HT-29 (cell line): ENCODE measurements around the gene HSPA1A. TPM values are rescaled to one million over a fixed set of nuclear protein-coding genes. Genes with fewer than 3 reads are reported as not detected.
"Not testable (repeated sequence)": the region's sequence is repeated elsewhere in the genome, so short reads cannot be mapped to it uniquely, and the experiment has no call there.

Experiments used
- DNase-seq: peaks from one replicate; pipeline ENCODE4 v3.0.0-alpha.2; 2015; ENCODE audit warnings: low spot score
- total RNA-seq: library from RNA; depleted of rRNA; stranded (reverse); fragments of >200 nt; shearing (Covaris generic); gene quantifications from 2 replicates; pipeline ENCODE4 v1.2.3, GENCODE V29; 2014

The HSPA1A gene
- total RNA-seq, 1 experiment from 2014 or later = 379 TPM

DNA sequence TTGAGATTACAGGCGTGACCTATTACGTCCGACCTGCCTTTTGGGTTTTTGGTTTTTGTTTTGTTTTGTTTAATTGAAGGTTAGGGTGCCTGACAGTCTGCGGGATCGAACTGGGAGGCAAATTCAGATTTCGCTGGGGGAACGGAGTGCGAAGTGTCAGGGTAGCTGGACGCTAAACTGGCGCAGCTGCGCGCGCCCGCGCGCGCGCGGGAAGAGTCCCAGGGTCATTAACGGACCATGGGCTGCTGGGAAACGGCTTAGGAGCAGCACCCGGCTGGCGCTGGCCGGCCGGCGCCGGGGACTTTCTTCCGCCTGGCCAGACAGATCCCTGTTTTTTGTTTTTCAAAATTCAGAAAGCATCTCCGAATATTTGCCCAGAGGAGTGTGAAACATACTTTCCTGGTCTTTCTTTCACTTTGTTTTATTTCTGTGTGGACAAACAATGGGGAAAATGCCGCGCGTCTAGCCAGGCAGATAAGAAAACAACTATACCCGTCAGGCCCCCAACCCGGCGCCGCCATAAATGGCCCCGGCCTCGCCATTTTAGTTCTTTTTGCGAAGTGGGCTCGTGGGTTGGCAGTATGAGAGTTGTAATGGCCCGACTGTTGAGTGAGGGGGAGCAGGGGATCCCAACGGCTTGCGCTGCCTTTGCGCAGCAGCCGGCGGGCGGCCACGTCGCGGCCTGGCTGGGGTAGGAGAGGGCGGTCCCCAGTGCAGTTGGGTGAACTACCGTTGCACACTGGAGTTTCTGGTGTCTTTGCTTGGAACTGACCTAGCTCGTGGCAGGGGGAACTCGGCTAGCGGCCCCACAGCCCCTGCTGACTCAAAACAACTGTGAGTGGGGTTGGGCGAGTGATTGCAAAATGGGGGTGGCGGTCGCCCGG lies 19.3 kb downstream of the HSPA1A start:
- peak; percentile 96 for DNase-seq

DNA sequence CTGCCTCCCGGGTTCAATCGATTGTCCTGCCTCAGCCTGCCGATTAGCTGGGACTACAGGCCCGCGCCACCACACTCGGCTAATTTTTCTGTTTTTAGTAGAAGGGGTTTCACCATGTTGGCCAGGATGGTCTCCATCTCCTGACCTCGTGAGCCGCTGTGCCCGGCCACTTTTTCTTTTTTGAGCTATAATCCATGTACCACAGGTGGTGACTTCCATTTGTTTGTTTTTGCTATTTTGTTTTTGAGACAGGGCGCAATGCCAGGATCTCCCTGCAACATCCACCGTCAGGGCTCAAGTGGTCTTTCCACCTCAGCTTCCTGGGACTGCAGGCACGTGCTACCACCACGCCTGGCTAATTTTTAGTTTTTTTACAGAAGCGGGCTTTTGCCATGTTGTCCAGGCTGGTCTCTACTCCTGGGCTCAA lies 20.7 kb downstream of the HSPA1A start:
- no peak for DNase-seq

DNA sequence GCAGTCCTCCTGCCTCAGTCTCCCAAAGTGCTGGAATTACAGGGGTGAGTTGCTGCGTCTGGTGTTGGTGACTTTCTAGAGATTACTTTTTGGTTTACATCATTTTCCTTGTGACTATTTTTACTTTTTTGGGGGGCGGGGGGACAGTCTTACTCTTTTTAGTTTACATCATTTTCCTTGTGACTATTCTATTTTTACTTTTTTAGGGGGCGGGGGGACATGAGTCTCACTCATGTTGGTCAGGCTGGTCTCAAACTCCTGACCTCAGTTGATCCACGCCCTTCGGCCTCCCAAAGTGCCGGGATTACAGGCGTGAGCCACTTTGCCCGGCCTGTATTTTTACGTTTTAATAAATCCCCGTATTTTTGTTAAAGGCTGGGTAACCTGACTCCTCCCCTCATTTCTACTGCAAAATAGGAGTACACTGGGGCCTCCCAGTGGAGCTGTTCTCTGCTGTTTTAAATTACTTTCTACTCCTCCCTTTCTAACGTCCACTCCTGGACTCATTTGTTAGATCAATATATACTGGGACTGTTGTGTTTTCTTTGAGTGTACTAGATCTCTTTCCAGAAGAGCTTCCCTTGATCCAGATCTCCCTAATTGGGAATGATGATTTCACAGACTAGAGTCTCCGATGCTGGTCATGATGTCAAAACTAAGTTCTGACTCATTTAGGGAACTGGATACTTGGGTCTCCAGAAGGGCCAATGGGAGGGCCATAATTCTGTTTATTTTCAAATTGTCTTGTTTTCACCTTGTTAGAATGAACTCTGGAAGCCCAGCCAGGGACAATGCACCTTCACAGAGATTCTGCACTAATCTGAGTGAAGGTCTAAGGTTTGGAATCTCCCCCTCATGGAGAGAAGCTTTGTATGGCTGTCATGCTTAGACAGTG lies 21.4 kb downstream of the HSPA1A start:
- peak; percentile 30 for DNase-seq

DNA sequence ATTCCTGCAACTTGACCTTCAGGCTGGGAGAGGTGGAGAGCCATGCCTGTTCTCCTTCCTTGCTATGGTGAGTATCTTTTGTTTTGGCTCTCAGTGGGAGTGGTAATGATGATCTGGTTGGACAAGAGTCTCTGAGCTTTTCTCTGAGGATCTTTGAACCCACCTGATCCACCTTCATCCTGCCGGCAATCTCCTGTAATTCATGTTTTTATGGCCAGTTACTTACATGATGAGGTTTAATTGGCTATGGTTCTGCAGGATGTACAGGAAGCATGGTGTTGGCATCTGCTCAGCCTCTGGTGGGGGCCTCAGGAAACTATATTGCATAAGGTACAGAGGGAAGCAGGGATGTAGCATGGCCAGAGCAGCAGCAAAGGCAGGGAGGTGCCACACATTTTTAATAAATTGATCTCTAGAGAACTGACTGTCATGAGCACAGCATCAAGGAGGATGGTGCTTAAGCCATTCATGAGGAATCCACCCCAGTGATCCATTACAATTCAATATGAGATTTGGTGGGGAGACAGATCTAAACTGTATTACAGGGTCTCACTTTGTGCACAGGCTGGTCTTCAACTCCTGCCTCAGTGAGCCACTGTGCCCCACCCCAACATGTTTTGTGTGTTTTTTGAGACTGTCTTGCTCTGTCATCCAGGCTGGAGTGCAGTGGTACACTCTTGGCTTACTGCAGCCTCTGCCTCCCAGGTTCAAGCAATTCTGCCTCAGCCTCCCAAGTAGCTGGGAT lies 22.2 kb downstream of the HSPA1A start:
- DNase-seq = no peak

DNA sequence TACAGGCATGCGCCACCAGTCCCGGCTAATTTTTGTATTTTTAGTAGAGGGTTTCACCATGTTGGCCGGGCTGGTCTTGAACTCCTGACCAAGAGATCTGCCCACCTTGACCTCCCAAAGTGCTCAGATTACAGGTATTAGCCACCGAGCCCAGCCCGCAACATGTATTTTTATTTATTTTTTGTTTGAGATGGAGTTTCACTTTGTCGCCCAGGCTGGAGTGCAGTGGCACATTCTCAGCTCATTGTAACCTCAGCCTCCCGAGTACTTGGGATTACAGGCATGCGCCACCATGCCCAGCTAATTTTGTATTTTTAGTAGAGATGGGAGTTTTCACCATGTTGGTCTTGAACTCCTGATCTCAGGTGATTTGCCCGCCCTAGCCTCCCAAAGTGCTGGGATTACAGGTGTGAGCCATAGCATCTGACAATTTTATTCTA lies 22.8 kb downstream of the HSPA1A start:
- not testable (repeated sequence) for DNase-seq

DNA sequence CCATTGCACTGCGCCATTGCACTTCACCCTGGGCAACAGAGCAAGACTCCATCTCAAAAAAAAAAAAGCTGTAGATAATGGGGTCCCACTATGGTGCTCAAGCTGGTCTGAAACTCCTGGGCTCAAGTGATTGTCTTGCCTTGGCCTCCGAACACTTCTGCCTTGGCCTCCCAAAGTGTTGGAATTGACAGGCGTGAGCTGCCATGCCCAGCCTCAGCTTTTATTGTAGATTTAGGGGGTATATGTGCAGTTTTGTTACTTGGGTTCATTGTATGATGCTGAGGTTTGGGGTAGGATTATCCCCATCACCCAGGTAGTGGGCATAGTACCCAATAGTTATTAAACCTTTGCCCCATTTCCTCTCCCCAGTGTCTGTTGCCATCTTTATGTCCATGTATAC lies 23.6 kb downstream of the HSPA1A start:
- DNase-seq = no peak

GRCh38 chr6:31839779-31840126 lies 24.4 kb downstream of the HSPA1A start:
- not testable (repeated sequence) for DNase-seq

DNA sequence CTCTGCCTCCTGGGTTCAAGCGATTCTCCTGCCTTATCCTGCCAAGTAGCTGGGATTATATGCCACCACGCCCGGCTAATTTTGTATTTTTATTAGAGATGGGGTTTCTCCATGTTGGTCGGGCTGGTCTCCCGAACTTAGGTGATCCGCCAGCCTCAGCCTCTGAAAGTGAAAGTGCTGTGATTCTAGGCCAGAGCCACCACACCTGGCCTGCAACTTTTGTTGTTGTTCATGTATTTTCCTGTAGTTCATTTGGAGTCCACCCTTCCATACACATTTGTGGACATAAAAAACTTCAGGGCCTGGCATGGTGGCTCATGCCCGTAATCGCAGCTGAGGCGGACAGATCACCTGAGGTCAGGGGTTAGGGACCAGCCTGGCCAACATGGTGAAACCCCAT lies 26.7 kb downstream of the HSPA1A start:
- no peak for DNase-seq

DNA sequence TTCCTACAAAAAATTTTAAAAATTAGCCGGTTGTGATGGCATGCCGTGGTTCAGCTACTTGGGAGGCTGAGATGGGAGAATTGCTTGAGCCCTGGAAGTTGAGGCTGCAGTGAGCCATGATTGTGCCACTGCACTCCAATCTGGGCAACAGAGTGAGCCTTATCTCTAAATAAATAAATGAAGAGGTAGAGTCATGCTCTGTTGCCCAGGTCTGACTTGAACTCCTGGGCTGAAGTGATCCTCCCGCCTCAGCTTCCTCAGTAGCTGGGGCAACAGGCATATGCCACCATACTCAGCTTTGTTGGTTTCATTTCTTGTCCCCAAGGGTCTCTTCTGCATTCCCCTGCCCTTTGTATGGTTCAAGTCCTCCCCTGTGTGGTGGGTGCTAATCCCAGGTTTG lies 29.2 kb downstream of the HSPA1A start:
- no peak for DNase-seq

- no peak for DNase-seq
Observed at GRCh38 chr6:31847276-31847978, 32.1 kb downstream of the HSPA1A start.

DNA sequence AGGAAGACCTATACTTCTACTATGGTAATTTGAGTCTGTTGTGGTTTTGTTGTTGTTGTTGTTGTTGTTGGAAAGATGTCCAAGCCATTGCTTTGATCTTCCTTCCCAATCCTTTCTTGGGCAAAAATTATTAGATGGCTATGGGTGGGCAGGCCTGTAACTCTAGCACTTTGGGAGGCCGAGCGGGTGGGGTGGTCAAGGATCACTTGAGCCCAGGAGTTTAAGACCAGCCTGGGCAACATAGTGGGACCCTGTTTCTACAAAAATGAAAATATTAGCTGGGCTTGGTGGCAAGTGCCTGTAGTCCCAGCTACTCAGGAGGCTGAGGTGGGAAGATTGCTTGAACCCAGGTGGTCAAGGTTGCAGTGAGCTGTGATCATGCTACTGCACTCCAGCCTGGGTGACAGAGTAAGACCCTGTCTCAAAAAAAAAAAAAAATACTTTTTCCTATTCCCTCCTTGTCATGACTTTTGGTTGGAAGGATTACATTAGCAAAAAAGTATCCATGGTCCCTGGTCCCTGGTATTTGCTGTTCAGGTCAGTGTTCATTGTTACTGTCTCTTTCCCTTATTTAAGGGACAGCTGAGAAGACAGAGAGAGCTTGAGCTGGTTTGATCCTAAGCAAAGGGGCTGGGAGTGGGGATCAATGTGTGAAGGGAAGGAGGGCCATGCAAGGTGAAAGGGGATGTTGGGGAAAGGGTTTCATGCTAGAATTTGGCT lies 35.6 kb downstream of the HSPA1A start:
- DNase-seq = no peak

GRCh38 chr6:31851485-31851832 lies 36.1 kb downstream of the HSPA1A start:
- no peak for DNase-seq

DNA sequence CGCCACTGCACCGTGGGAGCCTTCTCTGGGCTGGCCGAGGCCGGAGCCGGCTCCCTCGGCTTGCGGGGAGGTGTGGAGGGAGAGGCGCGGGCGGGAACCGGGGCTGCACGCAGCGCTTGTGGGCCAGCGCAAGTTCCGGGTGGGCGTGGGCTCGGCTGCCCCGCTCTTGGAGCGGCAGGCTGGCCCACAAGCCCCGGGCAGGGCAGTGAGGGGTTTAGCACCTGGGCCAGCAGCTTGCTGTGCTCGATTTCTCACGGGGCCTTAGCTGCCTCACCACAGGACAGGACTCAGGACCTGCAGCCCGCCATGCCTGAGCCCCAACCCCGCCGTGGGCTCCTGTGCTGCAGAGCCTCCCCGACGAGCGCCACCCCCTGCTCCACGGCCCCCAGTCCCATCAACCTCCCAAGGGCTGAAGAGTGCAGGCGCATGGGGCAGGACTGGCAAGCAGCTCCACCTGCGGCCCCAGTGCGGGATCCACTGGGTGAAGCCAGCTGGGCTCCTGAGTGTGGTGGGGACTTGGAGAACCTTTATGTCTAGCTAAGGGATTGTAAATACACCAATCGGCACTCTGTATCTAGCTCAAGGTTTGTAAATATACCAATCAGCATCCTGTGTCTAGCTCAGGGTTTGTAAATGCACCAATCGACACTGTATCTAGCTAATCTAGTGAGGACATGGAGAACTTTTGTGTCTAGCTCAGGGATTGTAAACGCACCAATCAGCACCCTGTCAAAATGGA lies 36.8 kb downstream of the HSPA1A start:
- not testable (repeated sequence) for DNase-seq

GRCh38 chr6:31857774-31858173 lies 42.4 kb downstream of the HSPA1A start:
- DNase-seq = not testable (repeated sequence)

DNA sequence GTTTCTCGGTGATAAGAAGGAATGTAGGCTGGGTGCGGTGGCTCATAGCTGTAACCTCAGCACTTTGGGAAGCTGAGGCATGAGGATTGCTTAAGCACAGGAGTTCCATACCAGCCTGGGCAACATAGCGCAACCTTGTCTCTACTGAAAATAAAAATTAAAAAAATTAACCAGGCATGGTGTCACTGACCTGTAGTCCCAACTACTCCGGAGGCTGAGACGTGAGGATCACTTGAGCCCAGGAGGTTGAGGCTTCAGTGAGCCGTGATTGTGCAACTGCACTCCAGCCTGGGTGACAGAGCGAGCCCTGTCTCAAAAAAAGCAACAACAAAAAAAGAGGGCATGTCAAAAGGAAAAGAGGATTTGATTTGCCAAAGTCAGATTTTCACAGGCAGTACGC lies 43.4 kb downstream of the HSPA1A start:
- no peak for DNase-seq

- no peak for DNase-seq
Observed at GRCh38 chr6:31859923-31860322, 44.6 kb downstream of the HSPA1A start.

DNA sequence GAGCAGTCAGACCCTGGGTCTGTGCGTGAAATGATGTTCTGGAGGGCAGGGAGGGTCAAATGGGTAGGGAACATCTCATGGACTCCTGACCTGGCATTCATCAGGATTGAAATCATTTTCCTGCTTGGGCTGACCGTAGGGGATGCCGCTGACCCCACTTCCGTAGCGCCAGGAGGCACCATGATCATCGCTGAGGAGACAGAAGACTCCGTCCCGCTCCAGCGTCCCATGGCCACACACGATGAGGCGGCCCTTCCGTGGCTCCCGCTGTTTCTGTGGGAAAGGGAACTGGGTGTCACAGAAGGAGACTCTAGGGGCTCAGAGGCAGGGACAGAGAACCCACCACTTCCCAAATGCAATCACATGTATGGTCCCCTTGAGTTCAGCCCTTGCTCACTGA lies 45.0 kb downstream of the HSPA1A start:
- DNase-seq = no peak

DNA sequence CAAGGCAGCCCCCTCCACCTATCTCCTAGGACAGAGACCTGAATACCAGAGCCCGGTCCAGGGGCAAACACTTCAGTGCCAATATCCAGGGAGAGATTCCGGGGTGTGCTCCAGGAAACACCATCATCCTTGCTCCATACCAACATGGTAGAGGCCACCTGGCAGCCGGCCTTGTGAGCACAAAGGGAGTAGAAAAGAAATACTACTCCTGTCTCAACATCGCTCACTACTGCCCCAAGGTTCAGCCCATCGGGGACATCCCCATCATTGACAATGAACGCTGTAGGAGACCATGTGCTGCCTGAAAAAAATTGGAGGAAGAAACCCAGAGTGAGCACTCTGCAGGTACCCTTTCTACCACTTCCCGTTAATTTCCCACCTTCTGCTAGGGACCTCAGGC lies 45.8 kb downstream of the HSPA1A start:
- no peak for DNase-seq

GRCh38 chr6:31861919-31862343 lies 46.6 kb downstream of the HSPA1A start:
- DNase-seq = no peak
